NCI-H187 (cell line): ENCODE measurements around the gene KRTAP2-3.
"Not testable (repeated sequence)": the region's sequence is repeated elsewhere in the genome, so short reads cannot be mapped to it uniquely, and the experiment has no call there.

Source experiments
- DNase-seq, 2 experiments: peaks; one replicate each; lab custom pipeline; 2025; lab: John Stamatoyannopoulos, UW

KRTAP2-3 gene, protein sequence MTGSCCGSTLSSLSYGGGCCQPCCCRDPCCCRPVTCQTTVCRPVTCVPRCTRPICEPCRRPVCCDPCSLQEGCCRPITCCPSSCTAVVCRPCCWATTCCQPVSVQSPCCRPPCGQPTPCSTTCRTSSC

DNA sequence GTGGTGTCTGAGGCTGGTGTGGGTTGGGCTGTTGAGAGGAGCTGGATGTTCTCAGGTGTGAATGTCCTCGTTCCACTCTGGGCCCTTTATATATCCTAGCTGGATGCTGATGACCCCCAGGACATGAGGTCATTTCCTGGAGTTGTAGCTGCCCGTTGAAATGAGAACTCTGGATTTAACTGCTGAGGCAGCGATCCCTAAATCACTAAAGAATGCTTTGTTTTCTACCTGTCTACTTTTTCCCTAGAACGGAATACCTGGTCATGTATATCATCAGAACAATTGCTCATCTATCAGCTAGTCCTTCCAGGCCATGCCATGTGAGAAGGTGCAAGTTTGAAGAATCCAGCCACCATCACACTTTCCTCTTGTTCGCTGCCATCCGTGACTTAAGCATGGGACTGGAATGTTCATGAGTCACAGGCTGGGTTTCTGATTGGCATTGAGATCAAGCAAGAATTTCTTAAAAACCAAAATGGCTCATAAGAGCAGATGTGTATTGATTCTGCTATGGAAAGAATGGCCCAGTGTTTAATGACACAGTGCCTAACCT is at the start of gene KRTAP2-3:
KRTAP2-3 (minus strand) TSS at position 63 of the 553 bp plus-strand sequence. CDS start 64 bp downstream, outside the sequence.
- DNase-seq = no peak

GRCh38 chr17:41108728-41109386 is 48.9 kb upstream of the KRTAP2-3 start:
- not testable (repeated sequence) for DNase-seq

- no peak for DNase-seq
Observed at GRCh38 chr17:41107941-41108450, 48.1 kb upstream of the KRTAP2-3 start.

DNA sequence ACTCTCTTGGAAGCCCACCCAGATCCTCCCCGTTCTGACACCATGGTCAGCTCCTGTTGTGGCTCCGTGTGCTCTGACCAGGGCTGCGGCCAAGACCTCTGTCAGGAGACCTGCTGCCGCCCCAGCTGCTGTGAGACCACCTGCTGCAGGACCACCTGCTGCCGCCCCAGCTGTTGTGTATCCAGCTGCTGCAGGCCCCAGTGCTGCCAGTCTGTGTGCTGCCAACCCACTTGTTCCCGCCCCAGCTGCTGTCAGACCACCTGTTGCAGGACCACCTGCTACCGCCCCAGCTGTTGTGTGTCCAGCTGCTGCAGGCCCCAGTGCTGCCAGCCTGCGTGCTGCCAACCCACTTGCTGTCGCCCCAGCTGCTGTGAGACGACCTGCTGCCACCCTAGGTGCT is 45.4 kb upstream of the KRTAP2-3 start, which contains the start of gene KRTAP4-9:
KRTAP4-9 (plus strand) TSS at position 43 of the 400 bp plus-strand sequence; CDS start at position 43, 0 bp downstream.
- not testable (repeated sequence) for DNase-seq

- DNase-seq = not testable (repeated sequence)
Observed at GRCh38 chr17:41104386-41105038, 44.6 kb upstream of the KRTAP2-3 start.

GRCh38 chr17:41103896-41104295 is 44.0 kb upstream of the KRTAP2-3 start:
- no peak for DNase-seq

DNA sequence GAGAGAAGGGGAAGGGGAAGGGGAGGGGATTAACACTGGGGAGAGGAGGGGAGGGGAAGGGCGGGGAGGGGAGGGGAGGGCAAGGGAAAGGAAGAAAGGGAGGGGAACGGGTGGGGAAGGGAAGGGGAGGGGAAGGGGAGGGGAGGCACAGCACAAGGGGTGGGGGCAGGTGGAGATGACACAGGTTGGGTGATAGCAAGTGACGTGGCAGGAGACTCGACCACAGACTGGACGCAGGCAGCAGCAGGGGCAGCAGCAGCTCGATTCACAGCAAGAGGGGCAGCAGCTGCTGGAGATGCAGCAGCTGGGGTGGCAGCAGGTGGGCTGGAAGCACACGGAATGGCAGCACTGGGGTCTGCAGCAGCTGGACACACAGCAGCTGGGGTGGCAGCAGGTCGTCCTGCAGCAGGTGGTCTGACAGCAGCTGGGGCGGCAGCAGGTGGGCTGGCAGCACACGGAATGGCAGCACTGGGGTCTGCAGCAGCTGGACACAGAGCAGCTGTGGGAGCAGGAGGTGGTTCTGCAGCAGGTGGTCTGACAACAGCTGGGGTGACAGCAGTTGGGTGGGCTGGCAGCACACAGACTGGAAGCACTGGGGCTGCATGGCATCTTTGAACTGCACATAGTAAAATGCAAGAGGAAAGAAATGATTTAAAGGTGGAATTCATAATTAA is 41.8 kb upstream of the KRTAP2-3 start, which contains the start of gene KRTAP4-16:
KRTAP4-16 (minus strand) TSS at position 624 of the 674 bp plus-strand sequence; CDS start at position 624, 0 bp downstream.
- no peak for DNase-seq

GRCh38 chr17:41099682-41100480 is 40.0 kb upstream of the KRTAP2-3 start:
- not testable (repeated sequence) for DNase-seq

DNA sequence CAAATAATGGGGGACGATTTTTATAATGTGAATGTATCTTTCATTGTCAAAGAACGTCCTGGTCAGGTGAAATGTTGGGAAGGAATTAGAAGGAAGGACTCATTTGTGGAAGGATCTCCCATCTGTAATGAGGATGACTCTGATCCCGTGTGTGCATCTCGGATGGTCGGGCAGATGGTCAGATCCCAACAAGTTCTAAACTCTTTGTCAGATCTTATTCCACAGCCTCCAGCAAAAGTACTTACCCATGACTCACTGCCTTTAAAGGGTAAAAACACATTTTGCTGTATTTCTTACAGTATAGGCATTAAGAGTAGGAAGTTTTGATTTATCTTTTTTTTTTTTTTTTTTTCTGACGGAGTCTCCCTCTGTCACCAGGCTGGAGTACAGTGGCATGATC is 38.6 kb upstream of the KRTAP2-3 start:
- DNase-seq = no peak

DNA sequence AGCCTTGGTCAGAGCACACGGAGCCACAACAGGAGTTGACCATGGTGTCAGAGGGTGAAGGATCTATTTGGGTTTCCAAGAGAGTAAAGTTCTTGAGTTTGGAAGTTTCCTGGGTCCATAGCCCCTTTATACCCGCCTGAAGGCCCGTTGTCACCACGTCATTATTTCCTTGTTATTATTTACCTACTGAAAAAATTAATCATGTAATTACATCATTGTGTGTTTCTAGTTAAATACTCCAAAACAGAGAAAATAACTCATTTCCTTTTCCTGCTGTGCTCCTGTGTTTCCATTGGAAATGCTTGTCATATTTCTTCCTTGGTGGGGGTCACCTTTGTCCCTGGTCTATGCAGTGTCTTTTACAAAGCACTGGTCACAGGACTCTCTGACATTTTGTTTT is 38.1 kb upstream of the KRTAP2-3 start, which contains the start of gene KRTAP4-8:
KRTAP4-8 (minus strand) TSS at position 101 of the 400 bp plus-strand sequence; CDS start at position 43, 58 bp downstream.
- no peak for DNase-seq

GRCh38 chr17:41096055-41096454 is 36.1 kb upstream of the KRTAP2-3 start:
- no peak for DNase-seq

- not testable (repeated sequence) for DNase-seq
Observed at GRCh38 chr17:41088760-41089352, 28.9 kb upstream of the KRTAP2-3 start.

DNA sequence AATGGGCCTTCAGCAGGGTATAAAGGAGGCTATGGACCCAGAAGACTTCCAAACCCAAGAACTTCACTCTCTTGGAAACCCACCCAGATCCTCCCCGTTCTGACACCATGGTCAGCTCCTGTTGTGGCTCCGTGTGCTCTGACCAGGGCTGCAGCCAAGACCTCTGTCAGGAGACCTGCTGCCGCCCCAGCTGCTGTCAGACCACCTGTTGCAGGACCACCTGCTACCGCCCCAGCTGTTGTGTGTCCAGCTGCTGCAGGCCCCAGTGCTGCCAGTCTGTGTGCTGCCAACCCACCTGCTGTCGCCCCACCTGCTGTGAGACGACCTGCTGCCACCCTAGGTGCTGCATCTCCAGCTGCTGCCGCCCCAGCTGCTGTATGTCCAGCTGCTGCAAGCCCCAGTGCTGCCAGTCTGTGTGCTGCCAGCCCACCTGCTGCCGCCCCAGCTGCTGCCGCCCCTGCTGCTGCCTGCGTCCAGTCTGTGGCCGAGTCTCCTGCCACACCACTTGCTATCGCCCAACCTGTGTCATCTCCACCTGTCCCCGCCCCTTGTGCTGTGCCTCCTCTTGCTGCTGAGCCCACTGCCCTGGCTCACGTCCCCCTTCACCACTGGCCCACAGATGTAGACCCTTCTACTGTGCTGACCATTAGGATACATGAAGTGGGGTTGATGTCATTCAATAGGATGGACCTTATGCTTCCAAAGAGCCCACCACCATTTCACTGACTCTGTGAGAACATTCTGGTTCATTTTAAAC is 24.4 kb upstream of the KRTAP2-3 start, which contains the start of gene KRTAP4-7:
KRTAP4-7 (plus strand) TSS at position 51 of the 757 bp plus-strand sequence; CDS start at position 108, 57 bp downstream.
- DNase-seq = not testable (repeated sequence)

DNA sequence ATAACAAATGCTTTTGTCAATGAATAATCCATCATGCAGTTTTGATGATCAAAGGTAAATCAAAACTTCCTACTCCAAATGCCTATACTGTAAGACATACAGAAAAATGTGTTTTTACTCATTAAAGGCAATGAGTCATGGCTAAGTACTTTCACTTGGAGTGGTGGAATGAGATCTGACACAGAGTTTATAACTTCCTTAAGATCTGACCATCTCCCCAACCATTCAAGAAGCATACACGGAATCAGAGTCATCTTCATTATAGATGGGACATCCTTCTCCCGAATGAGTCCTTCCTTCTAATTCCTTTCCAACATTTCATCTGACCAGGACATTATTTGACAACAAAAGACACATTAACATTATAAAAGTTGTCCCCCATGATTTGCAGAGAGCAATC is 23.5 kb upstream of the KRTAP2-3 start:
- DNase-seq = not testable (repeated sequence)

GRCh38 chr17:41082626-41083025 is 22.7 kb upstream of the KRTAP2-3 start:
- DNase-seq = no peak

DNA sequence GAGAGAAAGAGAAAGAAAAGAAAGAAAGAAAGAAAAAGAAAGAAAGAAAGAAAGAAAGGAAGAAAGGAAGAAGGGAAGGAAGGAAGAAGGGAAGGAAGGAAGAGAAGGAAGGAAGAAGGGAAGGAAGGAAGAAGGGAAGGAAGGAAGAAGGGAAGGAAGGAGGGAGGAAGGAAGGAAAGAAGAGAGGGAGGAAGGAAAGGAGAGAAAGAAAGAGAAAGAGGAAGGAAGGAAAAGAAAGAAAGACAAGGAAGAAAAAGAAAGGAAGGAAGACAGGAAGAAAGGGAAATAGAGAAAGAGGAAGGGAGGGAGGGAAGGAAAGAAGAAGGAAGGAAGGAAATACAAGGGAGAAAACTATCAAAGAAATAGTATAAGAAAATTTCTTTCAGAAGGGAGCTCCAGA is 16.9 kb upstream of the KRTAP2-3 start:
- no peak for DNase-seq

GRCh38 chr17:41073676-41074075 is 13.8 kb upstream of the KRTAP2-3 start:
- no peak for DNase-seq

DNA sequence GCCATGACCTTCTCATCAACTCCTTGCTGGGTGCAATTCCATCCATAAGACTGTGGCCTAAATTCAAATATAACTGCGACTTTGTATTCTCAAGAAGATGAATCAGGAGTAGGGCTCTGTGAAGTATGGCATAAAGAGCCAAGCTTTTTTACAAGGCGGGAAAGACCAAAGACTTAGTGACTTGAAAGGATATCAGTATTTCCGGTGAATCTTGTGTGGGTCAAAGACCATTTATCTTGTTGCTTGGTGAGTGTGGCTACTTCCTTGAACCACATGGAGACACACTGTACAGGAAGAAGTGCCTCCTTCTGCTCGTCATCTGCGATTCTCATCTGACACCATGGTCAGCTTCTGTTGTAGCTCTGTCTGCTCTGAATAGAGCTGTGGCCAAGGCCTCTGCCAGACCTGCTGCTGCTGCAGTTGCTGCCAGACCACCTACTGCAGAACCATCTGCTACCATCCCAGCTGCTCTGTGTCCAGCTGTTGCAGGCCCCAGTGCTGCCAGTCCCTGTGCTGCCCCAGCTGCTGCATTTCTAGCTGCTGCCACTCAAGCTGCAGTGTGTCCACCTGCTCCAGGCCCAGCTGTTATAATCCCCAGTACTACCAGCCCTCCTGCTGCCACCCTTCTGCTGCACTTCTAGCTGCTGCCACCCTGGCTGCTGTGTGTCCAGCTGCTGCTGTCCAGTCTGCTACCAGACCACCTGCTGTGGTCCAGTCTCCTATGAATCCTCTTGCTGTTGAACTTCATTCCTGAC is 11.9 kb upstream of the KRTAP2-3 start:
- DNase-seq = no peak

- DNase-seq = no peak
Observed at GRCh38 chr17:41069031-41069430, 9.1 kb upstream of the KRTAP2-3 start.
